NT2/D1 (cell line): ENCODE measurements around the gene IGF1R.

ENCODE experiments used
- DNase-seq: peaks from one replicate; pipeline ENCODE4 v3.0.0-alpha.2; 2011; ENCODE audit warnings: low read depth, low spot score
- H3K27me3 ChIP-seq: 2 replicates; pipeline ENCODE4 v1.6.0; 2011; ENCODE audit warnings: mild to moderate bottlenecking; ENCODE audit not compliant: insufficient read length, insufficient read depth
- H3K36me3 ChIP-seq: 2 replicates; pipeline ENCODE4 v1.6.1; 2011; ENCODE audit warnings: mild to moderate bottlenecking, low read length, mixed read lengths; ENCODE audit not compliant: insufficient read depth, insufficient read length
- H3K4me1 ChIP-seq: 2 replicates; pipeline ENCODE4 v1.5.1; 2011; ENCODE audit not compliant: insufficient read depth, insufficient read length
- H3K4me3 ChIP-seq: 2 replicates; pipeline ENCODE4 v1.5.1; 2011; ENCODE audit warnings: low read depth; ENCODE audit not compliant: insufficient read length
- H3K9ac ChIP-seq: 2 replicates; pipeline ENCODE4 v1.6.0; 2011; ENCODE audit warnings: low read depth; ENCODE audit not compliant: insufficient read length
- H3K9me3 ChIP-seq: 2 replicates; pipeline ENCODE4 v1.5.1; 2011; ENCODE audit warnings: mild to moderate bottlenecking, low read length; ENCODE audit not compliant: insufficient read depth
- SUZ12 ChIP-seq: IDR thresholded peaks from 2 replicates; pipeline ENCODE4 v1.6.1; 2011; ENCODE audit not compliant: insufficient read length, insufficient read depth; ENCODE audit errors: extremely low read depth
- YY1 ChIP-seq: IDR thresholded peaks from 2 replicates; pipeline ENCODE4 v1.6.1; 2011; ENCODE audit not compliant: insufficient read length, insufficient read depth
- ZNF274 ChIP-seq: IDR thresholded peaks from 2 replicates; pipeline ENCODE4 v1.6.1; 2011; ENCODE audit warnings: mild to moderate bottlenecking, low read depth, low read length

Gene IGF1R

DNA sequence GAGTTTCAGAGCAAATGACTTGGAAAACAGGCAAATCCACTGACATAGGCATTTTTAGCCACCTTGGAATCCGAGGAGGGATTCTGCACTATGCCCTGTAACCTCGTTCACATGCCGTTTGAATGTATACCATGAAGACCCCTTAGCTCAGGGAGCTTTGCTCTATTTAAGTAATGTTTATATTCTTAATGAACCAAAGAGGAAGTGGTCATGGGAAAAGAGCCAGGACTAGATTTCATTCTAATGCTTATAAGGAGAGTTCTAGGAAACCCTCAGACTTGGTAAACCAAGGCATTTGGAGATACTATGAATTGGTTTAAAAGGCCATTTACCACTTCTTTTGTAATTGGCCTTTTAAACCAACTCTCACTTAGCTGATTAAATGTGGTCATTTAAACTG, 178.9 kb downstream of the IGF1R start:
- H3K4me1 ChIP-seq = no peaks in the 10 kb centered on the region

DNA sequence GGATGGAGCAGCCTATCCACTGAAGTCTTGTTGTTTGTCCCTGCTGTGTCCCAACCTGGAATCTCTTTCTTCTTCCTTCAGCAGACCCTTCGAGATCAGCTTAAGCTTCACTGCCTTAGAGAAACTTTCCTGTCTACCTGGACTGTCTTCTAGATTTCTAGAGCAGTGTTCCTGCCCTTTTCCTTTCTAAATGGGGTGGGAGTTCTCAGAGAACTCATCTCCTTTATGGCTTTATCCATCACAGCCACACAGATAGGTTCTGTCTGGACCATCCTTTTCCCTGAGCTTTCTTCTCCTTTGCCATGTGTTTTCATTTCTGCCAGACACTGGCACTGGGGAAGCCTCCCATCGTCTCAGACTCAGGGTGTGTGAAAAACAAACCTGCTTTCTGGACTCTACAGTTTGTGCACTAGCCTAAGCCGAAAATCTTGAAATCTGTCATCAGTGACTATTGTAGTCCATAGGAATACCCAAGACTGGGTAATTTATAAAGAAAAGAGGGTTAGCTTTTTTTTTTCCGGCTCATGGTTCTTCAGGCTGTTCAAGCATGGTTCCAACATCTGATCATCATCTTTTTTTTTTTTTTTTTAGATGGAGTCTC, 181.8 kb downstream of the IGF1R start:
- Histone ChIP-seq H3K36me3 (peaks cover 2% of the 10 kb centered on the region), H3K4me1 (no peaks in the 10 kb centered on the region), H3K9me3 (peaks cover 67% of the 10 kb centered on the region), H3K9ac (no peak overlapping the region), H3K4me3 (no peak overlapping the region), H3K27me3 (no peaks in the 10 kb centered on the region)
- no peak for DNase-seq
- TF ChIP-seq ZNF274 = peak; percentile 93
- no peak for TF ChIP-seq SUZ12

More for the DNA sequence above, 178.9 kb downstream of the IGF1R start:
- H3K27me3 ChIP-seq = no peaks in the 10 kb centered on the region
- TF ChIP-seq SUZ12 = no peak
- TF ChIP-seq ZNF274 = no peak
- no peak for TF ChIP-seq YY1
- peaks cover 74% of the 10 kb centered on the region for H3K9me3 ChIP-seq
- H3K36me3 ChIP-seq = peaks cover 2% of the 10 kb centered on the region
- H3K4me3 ChIP-seq = no peak overlapping the region
- no peak overlapping the region for H3K9ac ChIP-seq
- DNase-seq = no peak

DNA sequence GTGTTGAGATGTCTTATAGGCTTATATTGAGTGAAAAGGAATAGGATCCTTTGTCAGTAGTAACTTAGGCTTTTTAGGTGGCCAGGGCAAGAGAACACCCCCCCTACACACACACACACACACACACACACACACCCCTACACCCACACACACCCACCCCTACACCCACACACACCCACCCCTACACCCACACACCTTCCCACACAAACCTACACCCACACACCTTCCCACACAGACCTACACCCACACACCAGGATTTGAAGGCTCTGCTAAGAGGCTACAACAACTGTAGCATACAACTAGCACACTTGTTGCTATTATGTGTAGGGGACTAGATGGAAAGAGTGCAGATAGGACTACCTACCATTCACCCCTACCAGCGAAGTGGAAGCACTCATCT, 186.6 kb downstream of the IGF1R start:
- no peak for DNase-seq
- H3K36me3 ChIP-seq = peaks cover 2% of the 10 kb centered on the region
- H3K4me1 ChIP-seq = no peaks in the 10 kb centered on the region
- H3K27me3 ChIP-seq = no peaks in the 10 kb centered on the region
- no peak overlapping the region for H3K9ac ChIP-seq
- TF ChIP-seq ZNF274 (no peak), YY1 (no peak), SUZ12 (no peak)
- no peak overlapping the region for H3K4me3 ChIP-seq
- peaks cover 35% of the 10 kb centered on the region for H3K9me3 ChIP-seq

DNA sequence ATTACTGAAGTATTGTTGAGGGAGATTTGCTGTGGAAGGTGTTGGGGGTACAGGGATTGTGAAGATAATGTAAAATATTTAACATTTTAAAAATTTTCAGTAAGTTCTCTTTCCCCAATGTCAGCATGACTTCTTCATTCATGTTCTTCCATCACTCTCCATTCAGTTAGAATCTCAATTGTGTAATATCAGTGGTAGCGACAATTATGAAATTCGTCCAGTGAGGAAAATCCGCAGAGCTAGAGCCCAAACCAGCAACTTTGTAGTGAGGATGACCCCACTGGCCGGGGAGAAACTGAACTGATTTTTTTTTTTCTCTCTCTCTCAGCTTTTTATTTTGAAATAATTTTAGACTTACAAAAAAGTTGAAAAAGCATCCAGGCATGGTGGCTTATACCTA, 187.5 kb downstream of the IGF1R start:
- H3K36me3 ChIP-seq = peaks cover 2% of the 10 kb centered on the region
- no peak overlapping the region for H3K4me3 ChIP-seq
- no peak for TF ChIP-seq ZNF274
- no peak for TF ChIP-seq SUZ12
- no peak for TF ChIP-seq YY1
- DNase-seq = no peak
- H3K9me3 ChIP-seq = peaks cover 26% of the 10 kb centered on the region
- H3K27me3 ChIP-seq = no peaks in the 10 kb centered on the region
- H3K4me1 ChIP-seq = no peaks in the 10 kb centered on the region
- H3K9ac ChIP-seq = no peak overlapping the region

DNA sequence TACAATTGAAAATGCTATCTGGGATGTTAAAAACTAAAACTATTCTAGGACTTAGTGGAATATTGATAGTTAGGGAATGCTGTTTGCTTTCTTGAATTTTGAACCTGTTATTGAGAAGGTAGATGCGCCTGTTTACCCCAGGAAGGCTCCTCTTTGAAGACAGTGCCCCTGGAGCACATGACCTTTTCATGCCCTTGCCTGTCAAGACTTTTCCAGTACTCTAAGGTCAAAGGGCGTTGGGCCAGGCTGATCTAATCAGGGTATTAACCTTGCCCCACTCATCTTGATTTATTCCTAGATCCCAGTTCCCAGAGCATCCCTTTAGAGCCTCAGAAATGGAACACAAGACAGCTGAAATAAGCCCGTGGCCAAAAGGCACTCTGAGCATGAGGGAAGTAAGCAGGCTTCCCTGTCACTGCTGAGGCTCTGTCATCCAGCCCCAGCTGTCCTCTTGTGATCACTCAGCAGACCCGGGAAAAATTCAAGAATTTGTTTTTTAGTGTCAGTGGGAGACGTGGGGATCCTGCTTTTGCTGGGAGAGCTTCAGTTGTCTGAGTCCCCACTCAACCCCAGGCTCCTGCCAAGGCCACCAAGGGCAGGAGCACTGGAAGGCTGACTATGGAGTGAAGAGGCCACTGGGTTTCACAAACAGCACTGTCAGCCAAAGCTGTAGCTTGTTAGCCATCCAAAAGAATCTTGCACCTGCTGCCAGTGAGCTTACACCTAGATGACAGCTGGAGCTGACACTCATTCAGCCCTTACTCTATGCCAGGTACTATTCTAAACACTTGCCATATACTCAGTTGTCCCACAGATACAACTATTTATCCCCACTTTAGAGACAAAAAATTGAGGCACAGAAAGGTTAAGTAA, 190.3 kb downstream of the IGF1R start:
- Histone ChIP-seq H3K9ac (no peak overlapping the region), H3K4me3 (no peak overlapping the region), H3K4me1 (no peaks in the 10 kb centered on the region), H3K36me3 (no peaks in the 10 kb centered on the region), H3K27me3 (no peaks in the 10 kb centered on the region), H3K9me3 (no peaks in the 10 kb centered on the region)
- no peak for DNase-seq
- TF ChIP-seq YY1 (no peak), ZNF274 (no peak), SUZ12 (no peak)

DNA sequence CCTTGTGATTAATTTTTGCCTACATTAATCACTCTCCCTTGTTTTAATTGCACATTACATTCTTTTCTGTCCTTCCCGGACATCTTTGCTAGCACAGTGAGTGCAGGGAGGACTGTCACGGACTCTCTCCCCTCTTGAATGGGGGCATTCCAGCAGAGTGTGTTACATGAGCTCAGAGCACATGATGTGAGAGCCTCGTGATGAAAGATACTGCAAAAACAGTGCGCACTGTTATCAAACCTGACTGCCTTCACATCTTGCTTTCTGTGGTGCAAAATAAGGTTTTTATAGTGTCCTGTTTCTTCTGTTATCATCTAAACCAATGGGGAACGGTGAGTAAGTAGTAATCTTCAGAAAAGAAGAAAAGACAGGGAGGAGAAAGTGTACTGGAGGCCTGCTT, 191.7 kb downstream of the IGF1R start:
- DNase-seq = no peak
- H3K36me3 ChIP-seq = no peaks in the 10 kb centered on the region
- no peaks in the 10 kb centered on the region for H3K4me1 ChIP-seq
- H3K9ac ChIP-seq = no peak overlapping the region
- H3K9me3 ChIP-seq = no peaks in the 10 kb centered on the region
- no peaks in the 10 kb centered on the region for H3K27me3 ChIP-seq
- H3K4me3 ChIP-seq = no peak overlapping the region
- TF ChIP-seq ZNF274 (no peak), YY1 (no peak), SUZ12 (no peak)

DNA sequence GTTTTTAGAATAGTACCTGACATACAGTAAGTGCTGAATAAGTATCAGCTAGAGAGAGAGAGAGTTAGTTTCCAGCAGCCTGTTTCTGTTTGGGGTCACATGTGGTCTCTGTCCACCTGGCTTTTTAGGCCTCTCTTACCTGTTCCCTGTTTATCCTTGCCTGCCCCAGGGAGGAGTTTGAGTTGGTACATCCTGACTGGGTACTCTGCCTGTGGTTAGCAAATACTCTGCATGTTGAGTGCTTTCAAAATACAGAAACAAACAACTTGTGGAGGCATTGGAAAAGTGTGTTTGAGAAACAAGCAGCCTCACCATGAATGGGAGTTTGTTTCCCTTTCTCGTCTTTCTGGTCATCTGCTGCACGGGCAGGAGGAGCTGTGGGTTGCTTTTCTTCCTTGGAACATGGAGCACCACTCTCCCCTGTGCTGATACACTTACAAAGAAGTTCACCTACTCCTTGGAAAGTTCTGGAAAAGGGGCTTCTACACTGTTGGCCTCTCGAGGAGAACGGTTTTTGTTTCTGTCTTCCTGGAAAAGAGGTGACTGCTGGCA, 193.2 kb downstream of the IGF1R start:
- no peak for DNase-seq
- Histone ChIP-seq H3K4me1 (no peaks in the 10 kb centered on the region), H3K27me3 (no peaks in the 10 kb centered on the region), H3K36me3 (no peaks in the 10 kb centered on the region), H3K9me3 (no peaks in the 10 kb centered on the region), H3K4me3 (no peak overlapping the region), H3K9ac (no peak overlapping the region)
- TF ChIP-seq ZNF274 (no peak), SUZ12 (no peak), YY1 (no peak)
